SU-DHL-6 (cell line): Measurements from ENCODE around the gene SGCD.

ENCODE experiments used
- H2AFZ ChIP-seq: fragments of 200-600 bp; sonication (generic); 2 replicates; pipeline ENCODE4 v1.6.1; 2014; ENCODE audit warnings: low read depth, mild to moderate bottlenecking, moderate library complexity, mixed read lengths, antibody characterized with exemption, low read length; ENCODE audit not compliant: severe bottlenecking
- H3F3A ChIP-seq: fragments of 200-600 bp; shearing (Covaris generic); 2 replicates; pipeline ENCODE4 v1.6.0; 2016; ENCODE audit warnings: antibody characterized with exemption, mild to moderate bottlenecking; ENCODE audit not compliant: insufficient read depth
- H3K27ac ChIP-seq: fragments of 200-600 bp; sonication (generic); 2 replicates; pipeline ENCODE4 v1.5.1; 2016; ENCODE audit warnings: low read depth, mild to moderate bottlenecking, low read length, moderate library complexity, mixed read lengths
- H3K27me3 ChIP-seq: fragments of 200-600 bp; sonication (generic), shearing (Covaris generic); 2 replicates; pipeline ENCODE4 v1.6.0; 2014; ENCODE audit warnings: mild to moderate bottlenecking, low read length
- H3K36me3 ChIP-seq: fragments of 200-600 bp; sonication (generic); 2 replicates; pipeline ENCODE4 v1.6.1; 2014; ENCODE audit warnings: mild to moderate bottlenecking, low read length, mixed read lengths
- H3K4me2 ChIP-seq: fragments of 300-600, 200-600 bp; shearing (Covaris generic), sonication (generic); 2 replicates; pipeline ENCODE4 v1.6.0; 2014; ENCODE audit warnings: low read length, low read depth, mild to moderate bottlenecking; ENCODE audit not compliant: poor library complexity, severe bottlenecking
- H3K4me3 ChIP-seq: fragments of 200-600 bp; sonication (generic); 2 replicates; pipeline ENCODE4 v1.5.1; 2014; ENCODE audit warnings: antibody characterized with exemption, low read length, mild to moderate bottlenecking, mixed read lengths; ENCODE audit not compliant: insufficient read depth, poor library complexity, severe bottlenecking
- H3K79me2 ChIP-seq: fragments of 200-600 bp; sonication (generic); 2 replicates; pipeline ENCODE4 v1.6.1; 2014; ENCODE audit warnings: mild to moderate bottlenecking, low read length, moderate library complexity; ENCODE audit not compliant: insufficient read depth
- H3K9ac ChIP-seq: fragments of 200-600 bp; sonication (generic); 2 replicates; pipeline ENCODE4 v1.7.0; 2014; ENCODE audit warnings: mild to moderate bottlenecking, low read length
- H3K9me2 ChIP-seq: fragments of 200-600 bp; sonication (generic); replicated peaks from 2 replicates; pipeline ENCODE4 v1.6.1; 2014; ENCODE audit warnings: low read length; ENCODE audit not compliant: insufficient read depth
- H3K9me3 ChIP-seq: fragments of 200-600 bp; sonication (generic); 2 replicates; pipeline ENCODE4 v1.6.1; 2014; ENCODE audit warnings: low read length, mixed read lengths; ENCODE audit not compliant: insufficient read depth
- H4K20me1 ChIP-seq: fragments of 200-600 bp; sonication (generic); 2 replicates; pipeline ENCODE4 v1.6.1; 2014; ENCODE audit warnings: low read depth, mild to moderate bottlenecking, antibody characterized with exemption, low read length, moderate library complexity, mixed read lengths
- CTCF ChIP-seq: fragments of 200-600 bp; sonication (generic); IDR thresholded peaks from one replicate; pipeline ENCODE4 v1.5.1; 2017; ENCODE audit warnings: antibody characterized with exemption, mild to moderate bottlenecking, low read length, moderate library complexity; ENCODE audit not compliant: insufficient read depth, poor library complexity, severe bottlenecking
- EZH2phosphoT487 ChIP-seq: fragments of 200-600 bp; sonication (generic), shearing (Covaris generic); conservative IDR thresholded peaks from 2 replicates; pipeline ENCODE4 v1.6.1; 2018; ENCODE audit warnings: mild to moderate bottlenecking, antibody characterized with exemption, low read length, moderate library complexity, mixed read lengths

SGCD gene

GRCh38 chr5:156354571-156354970 is 27.6 kb downstream of the SGCD start:
- Histone ChIP-seq H2AFZ (no peak overlapping the region), H3K27me3 (no peaks in the 10 kb centered on the region), H3K4me3 (no peak overlapping the region), H3F3A (no peaks in the 10 kb centered on the region), H3K79me2 (no peaks in the 10 kb centered on the region), H4K20me1 (no peaks in the 10 kb centered on the region), H3K9ac (no peak overlapping the region), H3K36me3 (no peaks in the 10 kb centered on the region), H3K9me2 (no peaks in the 10 kb centered on the region), H3K27ac (no peak overlapping the region), H3K4me2 (no peak overlapping the region), H3K9me3 (no peaks in the 10 kb centered on the region)
- TF ChIP-seq EZH2phosphoT487, result no peak
- no peak for TF ChIP-seq CTCF

GRCh38 chr5:156356238-156356637 is 29.3 kb downstream of the SGCD start:
- Histone ChIP-seq H4K20me1 (no peaks in the 10 kb centered on the region), H3K27me3 (no peaks in the 10 kb centered on the region), H3F3A (no peaks in the 10 kb centered on the region), H3K9me3 (no peaks in the 10 kb centered on the region), H3K27ac (no peak overlapping the region), H3K4me2 (no peak overlapping the region), H3K9me2 (no peaks in the 10 kb centered on the region), H3K79me2 (no peaks in the 10 kb centered on the region), H3K4me3 (no peak overlapping the region), H2AFZ (no peak overlapping the region), H3K9ac (no peak overlapping the region), H3K36me3 (no peaks in the 10 kb centered on the region)
- no peak for TF ChIP-seq CTCF
- TF ChIP-seq EZH2phosphoT487, result no peak

GRCh38 chr5:156359476-156359875 is 32.5 kb downstream of the SGCD start:
- H3K4me3 ChIP-seq, result no peak overlapping the region
- no peak overlapping the region for H3K27ac ChIP-seq
- H2AFZ ChIP-seq, result no peak overlapping the region
- no peaks in the 10 kb centered on the region for H3K79me2 ChIP-seq
- no peaks in the 10 kb centered on the region for H3K9me3 ChIP-seq
- H3K36me3 ChIP-seq, result no peaks in the 10 kb centered on the region
- no peaks in the 10 kb centered on the region for H3K27me3 ChIP-seq
- no peak overlapping the region for H3K9ac ChIP-seq
- H4K20me1 ChIP-seq, result no peaks in the 10 kb centered on the region
- H3K4me2 ChIP-seq, result no peak overlapping the region
- H3K9me2 ChIP-seq, result no peaks in the 10 kb centered on the region
- no peak for TF ChIP-seq CTCF
- no peak for TF ChIP-seq EZH2phosphoT487
- H3F3A ChIP-seq, result no peaks in the 10 kb centered on the region
